Stomach (tissue), 9 donors: ENCODE results near the gene SCAF8. TPM values are rescaled to one million over a fixed set of nuclear protein-coding genes. Genes with fewer than 3 reads are reported as not detected.

Source experiments
- DNase-seq, 2 donors: peaks; one replicate each; pipeline versions ENCODE4 v3.0.0 to v3.0.0-alpha.2; 2013 to 2019
- H3K27ac ChIP-seq, 5 donors: fragments of 200-600 bp in 4 of 5; sonication (generic) in 4 of 5; one replicate each; pipeline ENCODE4 v1.5.1; 2013 to 2019; ENCODE audit warnings: mild to moderate bottlenecking in 1 of 5, moderate library complexity in 1 of 5
- H3K27me3 ChIP-seq, 3 donors: fragments of 200-600 bp; sonication (generic); one replicate each; pipeline ENCODE4 v1.5.1; 2017 to 2019; ENCODE audit warnings: mixed run types in 1 of 3
- H3K36me3 ChIP-seq, 4 donors: fragments of 200-600 bp; sonication (generic); 1 replicate in 3 of 4; 2 replicates in 1 of 4; pipeline ENCODE4 v1.5.1; 2016 to 2019
- H3K4me1 ChIP-seq, 4 donors: fragments of 200-600 bp; sonication (generic); one replicate each; pipeline ENCODE4 v1.5.1; 2016 to 2019
- H3K4me3 ChIP-seq, 4 donors: fragments of 200-600 bp; sonication (generic) in 3 of 4; one replicate each; pipeline ENCODE4 v1.5.1; 2016 to 2019; ENCODE audit warnings: mild to moderate bottlenecking in 1 of 4
- H3K9me3 ChIP-seq, 4 donors: fragments of 200-600 bp; sonication (generic); one replicate each; pipeline ENCODE4 v1.5.1; 2016 to 2019
- EP300 ChIP-seq: sonication (generic); formaldehyde crosslinking; IDR thresholded peaks from one replicate; pipeline ENCODE4 v1.6.1; 2017; ENCODE audit warnings: antibody characterized with exemption
- POLR2A ChIP-seq, 4 donors: fragments of 450-650 bp; IDR thresholded peaks; one replicate each; pipeline ENCODE4 v1.6.1; 2016; ENCODE audit warnings: antibody characterized with exemption in 4 of 4, control low read depth in 2 of 4, mild to moderate bottlenecking in 1 of 4, moderate library complexity in 1 of 4
- POLR2AphosphoS5 ChIP-seq, 3 donors: sonication (generic); formaldehyde crosslinking; IDR thresholded peaks; one replicate each; pipeline ENCODE4 v1.6.1; 2016; ENCODE audit warnings: antibody characterized with exemption in 3 of 3
- WGBS, 5 donors: extraction: QIAGEN DNeasy Blood & Tissue Kit in 3 of 5; methylation state at CpG; one replicate each; pipeline versions ENCODE4 v1.1.5 to v1.1.7; 2013 to 2018; 5-methylcytosine and 5-hydroxymethylcytosine counted together
- intact Hi-C: fragments of 100-400 bp; cut with DNase I; formaldehyde crosslinking; loops from one replicate; pipeline ENCODE4 v1.15.1; 2023; ENCODE audit warnings: low total_unique reads
- polyA plus RNA-seq, 3 donors: library from polyadenylated mRNA; stranded (reverse); fragments of 200-250 nt; gene quantifications; one replicate each; pipeline ENCODE4 v1.2.3, GENCODE V29; 2013
- total RNA-seq, 5 donors: library from RNA; depleted of rRNA; stranded (reverse); fragments of >200 nt; gene quantifications; one replicate each; pipeline versions ENCODE4 v1.1.0 to v1.2.3, GENCODE V29; 2014 to 2016
- TF ChIP-seq, protein P1 (sequence below), 7 experiments: fragments of 450-650 bp in 4 of 7; fragments of 200-600 bp in 3 of 7; sonication (generic) in 3 of 7; IDR thresholded peaks; one replicate each; pipeline ENCODE4 v1.5.1; 2016 to 2019; ENCODE audit warnings: antibody characterized with exemption in 7 of 7, control low read depth in 2 of 7, mild to moderate bottlenecking in 1 of 7
- donor health status: healthy with polysubstance abuse.
- donor health status: Bipolar disorder and iron deficiency.
- donor health status: healthy.

Gene SCAF8
- total and polyA plus RNA-seq, 8 donors = 6.6 to 62.5 (median 15.4) TPM

DNA sequence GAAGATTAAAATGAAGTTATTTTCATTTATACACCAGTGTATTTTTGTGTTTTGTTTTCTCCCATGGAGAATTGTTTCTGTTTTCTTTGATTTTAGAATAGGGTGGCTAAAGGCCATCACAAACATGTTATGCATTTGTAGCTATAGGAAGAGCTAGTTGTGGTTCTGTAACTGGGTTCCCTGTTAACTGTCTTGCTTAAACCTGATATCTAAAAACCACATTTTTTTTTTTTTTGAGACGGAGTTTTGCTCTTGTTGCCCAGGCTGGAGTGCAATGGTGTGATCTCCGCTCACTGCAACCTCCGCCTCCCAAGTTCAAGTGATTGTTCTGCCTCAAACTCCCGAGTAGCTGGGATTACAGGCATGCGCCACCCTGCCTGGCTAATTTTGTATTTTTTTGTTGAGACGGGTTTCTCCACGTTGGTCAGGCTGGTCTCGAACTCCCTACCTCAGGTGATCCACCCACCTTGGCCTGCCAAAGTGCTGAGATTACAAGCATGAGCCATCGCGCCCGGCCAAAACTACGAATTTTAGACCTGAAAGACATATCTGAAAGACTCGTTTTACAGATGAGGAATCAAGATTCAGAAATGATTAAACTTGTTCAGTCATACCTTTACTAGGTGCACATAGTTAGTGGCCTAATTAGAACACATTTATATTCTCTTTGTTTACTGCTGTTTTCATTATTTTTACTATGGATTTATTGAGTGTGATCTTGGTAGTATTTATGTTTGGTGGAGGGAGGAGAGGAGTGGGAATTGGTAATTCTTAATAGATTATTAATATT lies 18.0 kb downstream of the SCAF8 start:
- no peak overlapping the region for H3K27ac ChIP-seq
- H3K4me3 ChIP-seq = no peak overlapping the region
- H3K27me3 ChIP-seq = no peaks in the 10 kb centered on the region
- no peaks in the 10 kb centered on the region for H3K9me3 ChIP-seq
- no peak for DNase-seq
- no peaks in the 10 kb centered on the region for H3K36me3 ChIP-seq
- WGBS, 5 donors = 88 to 90% (median 89%) methylated on average over 13 of the region's 13 CpGs
- H3K4me1 ChIP-seq = peaks cover 16 to 87% (median 51%) of the 10 kb centered on the region in 4 donors
- intact Hi-C loops = no loop called here
- TF ChIP-seq POLR2A (IDR thresholded peaks at IDR 0.05) = no peak
- no peak for TF ChIP-seq POLR2AphosphoS5 (IDR thresholded peaks at IDR 0.05)
- TF ChIP-seq, protein P1, sequence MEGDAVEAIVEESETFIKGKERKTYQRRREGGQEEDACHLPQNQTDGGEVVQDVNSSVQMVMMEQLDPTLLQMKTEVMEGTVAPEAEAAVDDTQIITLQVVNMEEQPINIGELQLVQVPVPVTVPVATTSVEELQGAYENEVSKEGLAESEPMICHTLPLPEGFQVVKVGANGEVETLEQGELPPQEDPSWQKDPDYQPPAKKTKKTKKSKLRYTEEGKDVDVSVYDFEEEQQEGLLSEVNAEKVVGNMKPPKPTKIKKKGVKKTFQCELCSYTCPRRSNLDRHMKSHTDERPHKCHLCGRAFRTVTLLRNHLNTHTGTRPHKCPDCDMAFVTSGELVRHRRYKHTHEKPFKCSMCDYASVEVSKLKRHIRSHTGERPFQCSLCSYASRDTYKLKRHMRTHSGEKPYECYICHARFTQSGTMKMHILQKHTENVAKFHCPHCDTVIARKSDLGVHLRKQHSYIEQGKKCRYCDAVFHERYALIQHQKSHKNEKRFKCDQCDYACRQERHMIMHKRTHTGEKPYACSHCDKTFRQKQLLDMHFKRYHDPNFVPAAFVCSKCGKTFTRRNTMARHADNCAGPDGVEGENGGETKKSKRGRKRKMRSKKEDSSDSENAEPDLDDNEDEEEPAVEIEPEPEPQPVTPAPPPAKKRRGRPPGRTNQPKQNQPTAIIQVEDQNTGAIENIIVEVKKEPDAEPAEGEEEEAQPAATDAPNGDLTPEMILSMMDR (IDR thresholded peaks at IDR 0.05) = no peak
- no peak for TF ChIP-seq EP300

DNA sequence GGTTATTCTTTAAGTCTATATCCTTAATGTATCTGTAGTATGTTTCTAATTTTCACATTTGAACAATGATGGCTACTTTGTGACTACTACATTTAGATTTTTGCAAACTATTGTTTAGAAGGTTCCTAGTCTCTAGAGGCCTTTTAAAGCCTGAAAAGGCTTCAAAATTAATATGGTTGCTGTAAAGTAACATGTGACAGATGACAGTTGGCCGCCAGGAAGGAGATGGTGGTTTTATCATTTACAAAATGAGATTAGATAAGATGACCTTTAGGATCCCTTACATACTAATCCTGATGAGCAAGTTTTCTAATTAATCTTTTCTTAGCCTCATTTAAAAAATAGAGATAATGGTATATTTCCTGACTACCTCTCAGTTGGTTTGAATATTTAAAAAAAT lies 18.8 kb downstream of the SCAF8 start:
- H3K27ac ChIP-seq = no peak overlapping the region
- peaks cover 11 to 88% (median 49%) of the 10 kb centered on the region in 4 donors for H3K4me1 ChIP-seq
- intact Hi-C loops = no loop called here
- H3K36me3 ChIP-seq = no peaks in the 10 kb centered on the region
- H3K9me3 ChIP-seq = no peaks in the 10 kb centered on the region
- no peak overlapping the region for H3K4me3 ChIP-seq
- TF ChIP-seq, protein P1 (IDR thresholded peaks at IDR 0.05) = no peak
- no peak for TF ChIP-seq POLR2A (IDR thresholded peaks at IDR 0.05)
- TF ChIP-seq EP300 = no peak
- no peak for TF ChIP-seq POLR2AphosphoS5 (IDR thresholded peaks at IDR 0.05)
- 35 to 58% (median 52%) methylated on average over 1 of the region's 1 CpG for WGBS, 5 donors
- no peak for DNase-seq
- no peaks in the 10 kb centered on the region for H3K27me3 ChIP-seq

DNA sequence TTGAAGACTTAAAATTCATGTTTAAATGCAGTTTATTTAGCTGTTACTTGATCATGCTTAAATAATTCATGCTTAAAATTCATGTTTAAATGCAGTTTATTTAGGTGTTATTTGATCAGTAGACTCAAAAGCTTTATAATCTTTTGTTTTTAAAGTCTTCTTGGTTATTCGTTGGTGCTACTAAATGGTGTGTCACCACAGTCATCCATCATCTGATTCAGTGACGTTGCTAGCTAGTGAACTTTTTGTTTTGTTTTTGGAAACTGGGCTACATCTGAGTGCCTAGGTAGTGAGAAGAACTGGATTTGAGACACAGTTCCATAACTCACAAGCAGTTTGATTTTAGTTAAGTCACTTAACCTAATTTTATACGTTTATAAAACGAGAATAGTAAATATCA lies 20.9 kb downstream of the SCAF8 start:
- no peak for TF ChIP-seq EP300
- intact Hi-C loops = no loop called here
- WGBS, 5 donors = 14 to 24% (median 19%) methylated on average over 4 of the region's 4 CpGs
- Histone ChIP-seq H3K27ac (peak overlapping the region in 1 of 5 donors; percentile 19), H3K4me3 (no peak overlapping the region), H3K27me3 (no peaks in the 10 kb centered on the region), H3K4me1 (peaks cover 6 to 89% (median 51%) of the 10 kb centered on the region in 4 donors), H3K36me3 (no peaks in the 10 kb centered on the region), H3K9me3 (no peaks in the 10 kb centered on the region)
- peak in 1 of 2 donors; percentile 38 for DNase-seq

DNA sequence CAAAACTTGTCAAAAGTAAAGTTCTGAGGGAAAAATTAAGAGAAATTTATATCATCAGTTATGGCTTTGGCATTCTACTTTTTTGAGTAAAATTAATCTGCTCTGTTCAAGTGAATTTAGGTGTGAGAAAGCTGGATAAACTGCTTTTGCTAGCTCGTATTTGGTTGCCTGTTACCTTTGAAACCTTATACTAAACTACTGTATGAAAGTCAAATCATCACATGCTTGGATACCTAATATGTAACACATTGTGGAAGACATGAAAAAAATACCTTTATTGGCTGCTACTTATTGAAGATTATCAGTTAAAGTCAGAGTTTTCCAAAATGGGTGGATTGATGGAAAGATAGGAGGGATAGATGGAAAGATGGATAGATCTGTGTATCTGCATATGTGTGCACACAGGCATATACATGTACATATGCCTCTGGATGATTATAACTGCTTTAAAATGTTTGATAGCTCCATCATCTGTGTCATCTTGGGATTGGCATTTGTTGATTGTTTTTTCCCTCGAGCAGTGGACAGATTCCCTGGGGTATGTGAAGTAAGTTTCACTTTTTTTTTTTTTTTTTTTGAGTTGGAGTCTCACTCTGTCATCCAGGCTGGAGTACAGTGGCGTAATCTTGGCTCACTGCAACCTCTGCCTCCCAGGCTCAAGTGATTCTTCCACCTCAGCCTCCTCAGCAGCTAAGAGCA lies 24.3 kb downstream of the SCAF8 start:
- Histone ChIP-seq H3K4me3 (no peak overlapping the region), H3K4me1 (peaks cover 3 to 67% (median 39%) of the 10 kb centered on the region in 4 donors), H3K36me3 (no peaks in the 10 kb centered on the region), H3K27me3 (no peaks in the 10 kb centered on the region), H3K9me3 (no peaks in the 10 kb centered on the region), H3K27ac (no peak overlapping the region)
- no peak for DNase-seq
- intact Hi-C loops = no loop called here
- WGBS, 5 donors = 49 to 64% (median 55%) methylated on average over 3 of the region's 3 CpGs
- TF ChIP-seq POLR2AphosphoS5 (IDR thresholded peaks at IDR 0.05) (no peak), POLR2A (IDR thresholded peaks at IDR 0.05) (no peak), EP300 (no peak)
- TF ChIP-seq, protein P1 (IDR thresholded peaks at IDR 0.05) = no peak
